Measurements from ENCODE around the gene POU2F2.

POU2F2 gene

DNA sequence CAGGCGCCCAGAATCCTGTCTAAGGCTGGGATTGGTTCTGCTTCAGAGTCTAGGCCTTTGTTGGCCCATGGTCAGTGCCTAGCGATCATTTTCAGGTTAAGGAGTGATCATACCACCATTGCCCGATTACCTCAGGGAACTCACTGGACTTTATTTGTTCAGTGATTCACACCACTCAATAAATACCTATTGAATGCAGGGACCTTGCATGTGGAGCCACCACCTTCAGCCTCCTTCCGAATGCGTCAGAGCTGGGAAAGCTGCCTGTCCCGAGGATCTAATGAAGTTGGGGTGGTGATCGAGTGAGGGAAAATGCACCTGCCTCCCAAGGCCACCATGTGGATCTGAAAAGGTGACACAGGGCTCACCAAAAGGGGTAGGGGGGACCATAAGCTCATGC lies 40.0 kb upstream of the POU2F2 start (continued):
- TF ChIP-seq, protein P1, sequence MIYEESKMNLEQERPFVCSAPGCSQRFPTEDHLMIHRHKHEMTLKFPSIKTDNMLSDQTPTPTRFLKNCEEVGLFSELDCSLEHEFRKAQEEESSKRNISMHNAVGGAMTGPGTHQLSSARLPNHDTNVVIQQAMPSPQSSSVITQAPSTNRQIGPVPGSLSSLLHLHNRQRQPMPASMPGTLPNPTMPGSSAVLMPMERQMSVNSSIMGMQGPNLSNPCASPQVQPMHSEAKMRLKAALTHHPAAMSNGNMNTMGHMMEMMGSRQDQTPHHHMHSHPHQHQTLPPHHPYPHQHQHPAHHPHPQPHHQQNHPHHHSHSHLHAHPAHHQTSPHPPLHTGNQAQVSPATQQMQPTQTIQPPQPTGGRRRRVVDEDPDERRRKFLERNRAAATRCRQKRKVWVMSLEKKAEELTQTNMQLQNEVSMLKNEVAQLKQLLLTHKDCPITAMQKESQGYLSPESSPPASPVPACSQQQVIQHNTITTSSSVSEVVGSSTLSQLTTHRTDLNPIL (CRISPR knock-in tag; IDR thresholded peaks at IDR 0.05; ENCODE audit: low read depth) = no peak
- no peak for TF ChIP-seq ZNF565 (CRISPR knock-in tag; conservative IDR thresholded peaks at IDR 0.05; ENCODE audit: low read depth)
- no peak for TF ChIP-seq RARB (CRISPR knock-in tag; IDR thresholded peaks at IDR 0.05)
- TF ChIP-seq, protein P2, sequence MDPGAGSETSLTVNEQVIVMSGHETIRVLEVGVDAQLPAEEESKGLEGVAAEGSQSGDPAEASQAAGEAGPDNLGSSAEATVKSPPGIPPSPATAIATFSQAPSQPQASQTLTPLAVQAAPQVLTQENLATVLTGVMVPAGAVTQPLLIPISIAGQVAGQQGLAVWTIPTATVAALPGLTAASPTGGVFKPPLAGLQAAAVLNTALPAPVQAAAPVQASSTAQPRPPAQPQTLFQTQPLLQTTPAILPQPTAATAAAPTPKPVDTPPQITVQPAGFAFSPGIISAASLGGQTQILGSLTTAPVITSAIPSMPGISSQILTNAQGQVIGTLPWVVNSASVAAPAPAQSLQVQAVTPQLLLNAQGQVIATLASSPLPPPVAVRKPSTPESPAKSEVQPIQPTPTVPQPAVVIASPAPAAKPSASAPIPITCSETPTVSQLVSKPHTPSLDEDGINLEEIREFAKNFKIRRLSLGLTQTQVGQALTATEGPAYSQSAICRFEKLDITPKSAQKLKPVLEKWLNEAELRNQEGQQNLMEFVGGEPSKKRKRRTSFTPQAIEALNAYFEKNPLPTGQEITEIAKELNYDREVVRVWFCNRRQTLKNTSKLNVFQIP (CRISPR knock-in tag; IDR thresholded peaks at IDR 0.05; ENCODE audit: borderline replicate concordance, low read depth) = no peak

DNA sequence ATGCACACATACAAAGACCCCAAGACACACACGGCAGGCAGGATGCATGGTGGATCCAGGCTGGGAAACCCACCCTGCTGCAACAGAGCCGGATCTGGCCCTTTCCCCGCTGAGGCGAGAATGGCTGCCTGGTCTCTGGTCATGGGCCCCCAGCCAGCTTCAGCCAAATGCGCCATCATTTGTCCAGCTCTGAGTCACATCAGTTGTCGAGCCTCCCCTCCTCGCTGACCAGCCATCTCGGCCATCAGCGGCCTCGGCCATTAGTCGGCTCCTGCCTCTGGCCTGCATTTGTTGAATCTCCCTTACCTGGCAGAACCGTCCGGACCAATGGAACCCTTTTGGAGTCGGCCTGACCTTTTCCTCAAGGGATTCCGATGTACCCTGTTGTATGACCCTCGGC lies 38.5 kb upstream of the POU2F2 start:
- TF ChIP-seq, protein P2 (CRISPR knock-in tag; IDR thresholded peaks at IDR 0.05; ENCODE audit: borderline replicate concordance, low read depth) = no peak
- no peak for TF ChIP-seq CSDC2 (CRISPR knock-in tag; IDR thresholded peaks at IDR 0.05)
- no peak for TF ChIP-seq ESRRG (CRISPR knock-in tag; IDR thresholded peaks at IDR 0.05)
- TF ChIP-seq, protein P1 (CRISPR knock-in tag; IDR thresholded peaks at IDR 0.05; ENCODE audit: low read depth) = no peak
- TF ChIP-seq ZFP3 (CRISPR knock-in tag; IDR thresholded peaks at IDR 0.05) = no peak
- no peak for TF ChIP-seq ZNF8 (CRISPR knock-in tag; IDR thresholded peaks at IDR 0.05)
- no peak for TF ChIP-seq ZC3H10 (CRISPR knock-in tag; IDR thresholded peaks at IDR 0.05)
- no peak for TF ChIP-seq PPARA (CRISPR knock-in tag; IDR thresholded peaks at IDR 0.05; ENCODE audit: borderline replicate concordance)
- no peak for TF ChIP-seq ZNF565 (CRISPR knock-in tag; conservative IDR thresholded peaks at IDR 0.05; ENCODE audit: low read depth)
- TF ChIP-seq, protein P3, sequence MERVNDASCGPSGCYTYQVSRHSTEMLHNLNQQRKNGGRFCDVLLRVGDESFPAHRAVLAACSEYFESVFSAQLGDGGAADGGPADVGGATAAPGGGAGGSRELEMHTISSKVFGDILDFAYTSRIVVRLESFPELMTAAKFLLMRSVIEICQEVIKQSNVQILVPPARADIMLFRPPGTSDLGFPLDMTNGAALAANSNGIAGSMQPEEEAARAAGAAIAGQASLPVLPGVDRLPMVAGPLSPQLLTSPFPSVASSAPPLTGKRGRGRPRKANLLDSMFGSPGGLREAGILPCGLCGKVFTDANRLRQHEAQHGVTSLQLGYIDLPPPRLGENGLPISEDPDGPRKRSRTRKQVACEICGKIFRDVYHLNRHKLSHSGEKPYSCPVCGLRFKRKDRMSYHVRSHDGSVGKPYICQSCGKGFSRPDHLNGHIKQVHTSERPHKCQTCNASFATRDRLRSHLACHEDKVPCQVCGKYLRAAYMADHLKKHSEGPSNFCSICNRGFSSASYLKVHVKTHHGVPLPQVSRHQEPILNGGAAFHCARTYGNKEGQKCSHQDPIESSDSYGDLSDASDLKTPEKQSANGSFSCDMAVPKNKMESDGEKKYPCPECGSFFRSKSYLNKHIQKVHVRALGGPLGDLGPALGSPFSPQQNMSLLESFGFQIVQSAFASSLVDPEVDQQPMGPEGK (CRISPR knock-in tag; IDR thresholded peaks at IDR 0.05; ENCODE audit: borderline replicate concordance) = no peak
- ATAC-seq = no peak

DNA sequence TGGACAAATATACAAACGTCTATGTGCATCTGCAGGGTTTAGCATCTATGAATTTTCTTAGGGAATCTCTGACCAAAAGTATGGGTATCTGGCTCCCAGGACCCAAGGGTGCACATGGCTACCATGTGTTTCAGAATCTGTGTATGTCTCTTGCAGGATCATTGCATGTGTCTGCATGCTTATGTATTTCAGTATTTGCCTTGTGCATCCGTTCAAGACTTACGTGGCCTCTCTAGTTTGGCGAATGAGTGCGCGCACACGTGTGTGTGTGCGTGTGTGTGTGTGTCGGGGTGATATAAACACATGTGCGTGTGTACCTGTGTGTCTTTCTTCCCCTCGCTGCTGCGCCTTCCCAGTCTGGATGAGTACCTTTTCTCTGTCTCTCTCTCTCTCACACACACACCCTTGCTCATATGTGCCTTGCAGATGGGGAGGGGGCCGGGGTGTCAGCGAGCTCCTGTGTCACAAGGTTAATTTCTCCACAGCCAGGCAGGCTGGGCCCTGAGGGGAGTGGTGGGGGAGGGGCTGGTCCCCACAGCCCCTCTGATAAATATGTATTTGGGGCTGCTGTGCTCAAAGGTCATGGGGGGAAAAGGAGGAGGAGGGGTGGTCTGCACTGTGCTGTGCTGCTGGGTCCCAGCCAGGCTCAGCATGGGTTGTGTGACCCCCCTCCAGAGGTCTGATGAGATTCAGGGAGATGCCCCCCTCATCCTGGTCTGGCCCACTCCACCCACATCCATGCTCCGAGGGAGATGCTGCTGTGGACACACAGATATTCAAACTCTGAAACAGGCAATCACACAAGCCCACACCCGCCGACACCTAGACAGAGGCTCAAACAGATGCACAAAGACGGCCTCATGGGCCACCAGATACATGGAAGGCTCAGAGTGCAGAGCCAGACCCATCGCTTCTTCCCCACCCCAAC lies 37.5 kb upstream of the POU2F2 start:
- TF ChIP-seq OSR1 (CRISPR knock-in tag; IDR thresholded peaks at IDR 0.05) (no peak), ARNTL (CRISPR knock-in tag; IDR thresholded peaks at IDR 0.05; ENCODE audit: borderline replicate concordance, low read depth) (no peak)
- no peak for ATAC-seq

DNA sequence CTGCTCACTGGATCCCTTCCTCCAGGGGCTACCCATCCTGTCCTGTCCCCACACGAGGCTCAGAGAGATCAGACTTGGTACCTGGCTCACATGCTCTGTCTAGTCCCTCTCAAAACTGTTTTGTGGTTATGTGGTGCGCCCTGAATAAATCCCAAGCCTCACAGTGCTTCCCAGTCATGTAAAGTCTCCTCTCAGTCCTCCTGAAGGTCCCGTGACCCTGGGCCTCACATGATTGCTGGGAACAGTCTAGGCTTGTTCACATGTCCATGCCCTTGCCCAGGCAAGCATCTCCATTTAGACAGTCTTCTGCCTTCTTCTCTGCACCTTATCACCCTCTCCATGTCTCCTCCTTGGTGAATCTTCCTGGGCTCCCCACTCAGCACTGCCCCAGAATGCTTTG lies 36.0 kb upstream of the POU2F2 start:
- TF ChIP-seq ZNF565 (CRISPR knock-in tag; conservative IDR thresholded peaks at IDR 0.05; ENCODE audit: low read depth) = no peak
- TF ChIP-seq CSDC2 (CRISPR knock-in tag; IDR thresholded peaks at IDR 0.05) = no peak
- no peak for ATAC-seq

DNA sequence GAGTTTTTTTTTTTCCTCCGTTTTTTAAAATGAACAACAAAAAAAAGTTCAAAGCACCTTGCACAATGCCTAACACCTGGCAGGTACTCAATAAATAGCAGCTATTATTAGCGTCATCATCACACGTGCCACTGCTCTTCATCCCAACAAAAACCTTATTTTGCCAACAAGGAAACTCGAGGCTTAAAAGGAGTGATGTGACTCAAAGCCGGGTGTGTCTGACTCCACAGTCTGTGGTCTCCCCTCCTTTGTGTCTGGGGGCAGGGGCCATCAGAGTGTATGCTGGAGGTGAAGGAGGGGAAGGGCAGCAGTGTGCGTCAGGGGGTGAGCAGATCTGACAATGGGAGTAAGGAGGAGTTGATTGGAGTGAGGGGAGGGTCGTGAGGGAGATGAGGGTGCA lies 34.1 kb upstream of the POU2F2 start:
- no peak for ATAC-seq
- TF ChIP-seq ZNF8 (CRISPR knock-in tag; IDR thresholded peaks at IDR 0.05) = no peak
- TF ChIP-seq, protein P3 (CRISPR knock-in tag; IDR thresholded peaks at IDR 0.05; ENCODE audit: borderline replicate concordance) = no peak
- no peak for TF ChIP-seq OSR1 (CRISPR knock-in tag; IDR thresholded peaks at IDR 0.05)
- TF ChIP-seq CSDC2 (CRISPR knock-in tag; IDR thresholded peaks at IDR 0.05) = no peak
